WTC11 (cell line): ENCODE results near the gene TMEM196. TPM values are rescaled to one million over a fixed set of nuclear protein-coding genes. Genes with fewer than 3 reads are reported as not detected.

Experiments used
- ATAC-seq: fragments of 200-7000 bp; cut with Tn5 transposase; 2 replicates; pipeline ENCODE4 v1.10.0; 2021; ENCODE audit warnings: mild to moderate bottlenecking, moderate library complexity
- CTCF ChIA-PET: fragments of 300-600 bp; sonication (Branson Sonifier 250); formaldehyde crosslinking; loops from one replicate; lab custom pipeline; 2021; ENCODE audit warnings: antibody characterized with exemption; lab: Charles Lee
- POLR2A ChIA-PET: fragments of 350-600 bp; sonication (Branson Sonifier 250); formaldehyde crosslinking; loops from one replicate; lab custom pipeline; 2021; ENCODE audit warnings: antibody characterized with exemption; lab: Charles Lee
- DNase-seq: peaks from one replicate; pipeline ENCODE4 v3.0.0; 2021; ENCODE audit warnings: low spot score
- H3K27ac Mint-ChIP-seq: 2 replicates; pipeline ENCODE4 v1.8.0; 2021; ENCODE audit warnings: mixed read lengths
- H3K27me3 Mint-ChIP-seq: 2 replicates; pipeline ENCODE4 v1.8.0; 2021; ENCODE audit warnings: low read depth, mild to moderate bottlenecking, moderate library complexity, mixed read lengths
- H3K36me3 Mint-ChIP-seq: 2 replicates; pipeline ENCODE4 v1.8.0; 2021; ENCODE audit warnings: mixed read lengths
- H3K4me1 Mint-ChIP-seq: 2 replicates; pipeline ENCODE4 v1.8.0; 2022; ENCODE audit warnings: mixed read lengths
- H3K4me3 Mint-ChIP-seq: 2 replicates; pipeline ENCODE4 v1.8.0; 2021; ENCODE audit warnings: mild to moderate bottlenecking, moderate library complexity, mixed read lengths
- H3K9me3 Mint-ChIP-seq: 2 replicates; pipeline ENCODE4 v1.8.0; 2021; ENCODE audit warnings: mixed read lengths
- ATF6 ChIP-seq: sonication (generic); formaldehyde crosslinking; IDR thresholded peaks from 2 replicates; pipeline ENCODE4 v1.8.1; 2023; ENCODE audit warnings: mild to moderate bottlenecking, missing genetic modification reagents
- E2F1 ChIP-seq: sonication (generic); formaldehyde crosslinking; IDR thresholded peaks from 2 replicates; pipeline ENCODE4 v1.8.0; 2022; ENCODE audit warnings: mild to moderate bottlenecking, missing genetic modification reagents
- ETV6 ChIP-seq: sonication (generic); formaldehyde crosslinking; IDR thresholded peaks from 2 replicates; pipeline ENCODE4 v1.8.1; 2022; ENCODE audit warnings: mild to moderate bottlenecking, missing genetic modification reagents
- GABPB1 ChIP-seq: sonication (generic); formaldehyde crosslinking; IDR thresholded peaks from 2 replicates; pipeline ENCODE4 v1.8.1; 2023; ENCODE audit warnings: mild to moderate bottlenecking, missing genetic modification reagents
- IRF2 ChIP-seq: sonication (generic); formaldehyde crosslinking; IDR thresholded peaks from 2 replicates; pipeline ENCODE4 v1.8.0; 2022; ENCODE audit warnings: low read depth, missing genetic modification reagents, borderline replicate concordance
- MLX ChIP-seq: sonication (generic); formaldehyde crosslinking; IDR thresholded peaks from 2 replicates; pipeline ENCODE4 v1.8.1; 2023; ENCODE audit warnings: mild to moderate bottlenecking, missing genetic modification reagents, moderate library complexity
- NFE2L1 ChIP-seq: sonication (generic); formaldehyde crosslinking; IDR thresholded peaks from 2 replicates; pipeline ENCODE4 v1.8.1; 2023; ENCODE audit warnings: missing genetic modification reagents
- ZNF317 ChIP-seq: sonication (generic); formaldehyde crosslinking; IDR thresholded peaks from 2 replicates; pipeline ENCODE4 v1.8.1; 2023; ENCODE audit warnings: low read depth, mild to moderate bottlenecking, moderate library complexity, missing genetic modification reagents, borderline replicate concordance
- ZNF532 ChIP-seq: fragments of 250-450 bp; sonication (Bioruptor Pico); IDR thresholded peaks from 2 replicates; pipeline ENCODE4 v1.9.0; 2021; ENCODE audit warnings: mild to moderate bottlenecking, borderline replicate concordance
- total RNA-seq: library from RNA; stranded (reverse); gene quantifications from 3 replicates; pipeline ENCODE4 v1.2.3, GENCODE V29; 2021
- TF ChIP-seq, protein P1 (sequence below): fragments of 250-450 bp; sonication (Bioruptor Pico); IDR thresholded peaks from 2 replicates; pipeline ENCODE4 v1.9.0; 2021; ENCODE audit warnings: mild to moderate bottlenecking
- TF ChIP-seq, protein P2 (sequence below): fragments of 250-450 bp; sonication (Bioruptor Pico); conservative IDR thresholded peaks from 2 replicates; pipeline ENCODE4 v1.9.0; 2021; ENCODE audit warnings: mild to moderate bottlenecking
- TF ChIP-seq, protein P3 (sequence below): sonication (generic); formaldehyde crosslinking; IDR thresholded peaks from 2 replicates; pipeline ENCODE4 v1.8.1; 2022; ENCODE audit warnings: missing genetic modification reagents, borderline replicate concordance

Gene TMEM196
- total RNA-seq, 1 experiment from 2014 or later = 0.42 TPM

DNA sequence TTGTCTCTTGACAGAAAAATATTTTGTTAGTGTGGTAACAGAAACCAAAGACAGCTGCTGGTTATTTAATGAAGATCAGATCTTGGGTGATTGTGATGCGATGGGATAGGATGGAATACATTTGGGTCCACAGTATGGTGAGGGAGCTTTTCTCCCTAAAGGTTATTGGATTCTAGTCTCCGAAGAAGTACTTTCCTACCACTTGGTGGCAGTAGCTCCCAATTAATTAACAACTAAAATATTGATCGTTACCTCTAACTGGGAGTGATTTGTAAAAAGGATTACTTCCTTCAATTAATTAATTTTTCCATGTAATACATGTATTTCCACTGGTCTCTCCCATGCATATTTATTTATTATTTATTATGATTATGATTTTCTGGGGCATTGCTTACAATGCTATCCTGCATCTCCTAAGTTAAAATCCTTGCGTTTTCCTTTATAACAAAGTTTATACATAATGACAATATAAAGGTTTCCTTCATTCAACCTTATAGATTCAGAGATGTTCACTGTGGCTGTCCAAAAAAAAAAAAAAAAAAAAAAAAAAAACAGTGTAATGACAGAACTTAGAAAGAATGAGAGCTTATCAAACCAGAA, 25.6 kb downstream of the TMEM196 start (continued):
- TF ChIP-seq, protein P1, sequence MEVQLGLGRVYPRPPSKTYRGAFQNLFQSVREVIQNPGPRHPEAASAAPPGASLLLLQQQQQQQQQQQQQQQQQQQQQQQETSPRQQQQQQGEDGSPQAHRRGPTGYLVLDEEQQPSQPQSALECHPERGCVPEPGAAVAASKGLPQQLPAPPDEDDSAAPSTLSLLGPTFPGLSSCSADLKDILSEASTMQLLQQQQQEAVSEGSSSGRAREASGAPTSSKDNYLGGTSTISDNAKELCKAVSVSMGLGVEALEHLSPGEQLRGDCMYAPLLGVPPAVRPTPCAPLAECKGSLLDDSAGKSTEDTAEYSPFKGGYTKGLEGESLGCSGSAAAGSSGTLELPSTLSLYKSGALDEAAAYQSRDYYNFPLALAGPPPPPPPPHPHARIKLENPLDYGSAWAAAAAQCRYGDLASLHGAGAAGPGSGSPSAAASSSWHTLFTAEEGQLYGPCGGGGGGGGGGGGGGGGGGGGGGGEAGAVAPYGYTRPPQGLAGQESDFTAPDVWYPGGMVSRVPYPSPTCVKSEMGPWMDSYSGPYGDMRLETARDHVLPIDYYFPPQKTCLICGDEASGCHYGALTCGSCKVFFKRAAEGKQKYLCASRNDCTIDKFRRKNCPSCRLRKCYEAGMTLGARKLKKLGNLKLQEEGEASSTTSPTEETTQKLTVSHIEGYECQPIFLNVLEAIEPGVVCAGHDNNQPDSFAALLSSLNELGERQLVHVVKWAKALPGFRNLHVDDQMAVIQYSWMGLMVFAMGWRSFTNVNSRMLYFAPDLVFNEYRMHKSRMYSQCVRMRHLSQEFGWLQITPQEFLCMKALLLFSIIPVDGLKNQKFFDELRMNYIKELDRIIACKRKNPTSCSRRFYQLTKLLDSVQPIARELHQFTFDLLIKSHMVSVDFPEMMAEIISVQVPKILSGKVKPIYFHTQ (CRISPR knock-in tag) = no peak
- no peak for TF ChIP-seq IRF2 (CRISPR knock-in tag)

- Mint-ChIP-seq H3K36me3 (no peaks in the 10 kb centered on the region), H3K27me3 (no peaks in the 10 kb centered on the region)
- no peak for DNase-seq
- TF ChIP-seq MLX (no peak), GABPB1 (CRISPR knock-in tag) (no peak), ETV6 (CRISPR knock-in tag) (no peak), ATF6 (CRISPR knock-in tag) (no peak), NFE2L1 (CRISPR knock-in tag) (no peak), ZNF532 (CRISPR knock-in tag) (no peak), ZNF317 (CRISPR knock-in tag) (no peak), E2F1 (no peak)
- TF ChIP-seq, protein P2, sequence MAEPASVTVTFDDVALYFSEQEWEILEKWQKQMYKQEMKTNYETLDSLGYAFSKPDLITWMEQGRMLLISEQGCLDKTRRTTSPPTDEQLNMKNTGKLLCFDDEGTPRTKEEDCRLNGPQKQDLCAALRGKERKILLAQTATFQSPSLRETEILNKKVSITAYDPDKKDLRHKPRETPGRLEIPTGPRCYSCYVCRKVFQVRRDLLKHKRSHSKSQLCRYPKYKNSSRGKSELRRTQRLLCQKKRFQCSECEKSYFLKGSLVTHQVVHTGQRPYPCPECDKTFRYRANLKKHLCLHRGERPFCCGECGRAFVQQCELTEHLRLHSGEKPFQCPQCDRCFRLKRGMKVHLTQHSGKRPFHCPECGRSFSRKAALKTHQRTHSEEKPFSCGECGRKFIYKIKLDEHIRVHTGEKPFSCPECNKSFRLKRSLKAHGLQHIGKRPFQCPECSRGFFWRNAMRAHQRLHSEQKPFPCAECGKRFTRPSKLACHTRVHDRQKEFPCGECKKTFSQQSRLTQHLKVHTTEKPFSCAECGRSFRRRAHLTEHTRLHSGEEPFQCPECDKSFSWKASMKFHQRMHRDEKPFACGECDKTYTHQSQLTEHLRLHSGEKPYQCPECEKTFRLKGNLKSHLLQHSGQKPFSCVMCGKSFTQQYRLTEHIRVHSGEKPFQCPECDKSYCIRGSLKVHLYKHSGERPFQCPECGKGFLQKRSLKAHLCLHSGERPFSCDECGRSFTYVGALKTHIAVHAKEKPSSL (CRISPR knock-in tag) = no peak
- TF ChIP-seq, protein P3, sequence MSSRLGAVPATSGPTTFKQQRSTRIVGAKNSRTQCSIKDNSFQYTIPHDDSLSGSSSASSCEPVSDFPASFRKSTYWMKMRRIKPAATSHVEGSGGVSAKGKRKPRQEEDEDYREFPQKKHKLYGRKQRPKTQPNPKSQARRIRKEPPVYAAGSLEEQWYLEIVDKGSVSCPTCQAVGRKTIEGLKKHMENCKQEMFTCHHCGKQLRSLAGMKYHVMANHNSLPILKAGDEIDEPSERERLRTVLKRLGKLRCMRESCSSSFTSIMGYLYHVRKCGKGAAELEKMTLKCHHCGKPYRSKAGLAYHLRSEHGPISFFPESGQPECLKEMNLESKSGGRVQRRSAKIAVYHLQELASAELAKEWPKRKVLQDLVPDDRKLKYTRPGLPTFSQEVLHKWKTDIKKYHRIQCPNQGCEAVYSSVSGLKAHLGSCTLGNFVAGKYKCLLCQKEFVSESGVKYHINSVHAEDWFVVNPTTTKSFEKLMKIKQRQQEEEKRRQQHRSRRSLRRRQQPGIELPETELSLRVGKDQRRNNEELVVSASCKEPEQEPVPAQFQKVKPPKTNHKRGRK (CRISPR knock-in tag) = no peak
- TF ChIP-seq, all 79 proteins: peak for 0
- no peak for ATAC-seq
- Mint-ChIP-seq H3K9me3 (no peaks in the 10 kb centered on the region), H3K4me3 (no peak overlapping the region), H3K4me1 (no peaks in the 10 kb centered on the region), H3K27ac (no peak overlapping the region)
- ChIA-PET CTCF (interaction anchor here (1.6 kb wide), 1 partner anchor 30 kb away, joined by 6 read pairs; no protein-coding TSS in a partner anchor), POLR2A (no interaction called here)
Observed at GRCh38 chr7:19744075-19744474, 29.3 kb downstream of the TMEM196 start.
